K562 (cell line): ENCODE results near the gene RBMS1. TPM values are rescaled to one million over a fixed set of nuclear protein-coding genes. Genes with fewer than 3 reads are reported as not detected.

ENCODE experiments used
- ATAC-seq: fragments of 200-7000 bp; cut with Tn5 transposase; 3 replicates; pipeline ENCODE4 v1.9.1; 2020; ENCODE audit warnings: moderate library complexity
- BruUV-seq: library from RNA; stranded (reverse); fragments of 400-500 nt; replicated peaks from 2 replicates; lab custom pipeline; 2021; lab: Mats Ljungman, UMichigan
- CTCF ChIA-PET: fragments of 300-600 bp; formaldehyde crosslinking; extraction: SDS; loops from one replicate; lab custom pipeline; 2021; ENCODE audit warnings: low intra/inter-chr PET ratio; lab: Yijun Ruan, JAX
- POLR2A ChIA-PET: fragments of 300-600, 350-650 bp; sonication (Branson Sonifier 250); formaldehyde crosslinking; extraction: SDS; loops from one replicate; lab custom pipeline; 2021; ENCODE audit warnings: antibody characterized with exemption, inconsistent platforms; lab: Yijun Ruan, JAX
- DNase-seq, 4 experiments: peaks; one replicate each; pipeline versions ENCODE4 v3.0.0 to v3.0.0-alpha.2; 2011 to 2018; ENCODE audit warnings: low spot score in 3 of 4, mixed read lengths in 3 of 4; ENCODE audit errors: extremely low read depth in 1 of 4
- FAIRE-seq: peaks from 2 replicates; lab custom pipeline; 2011; peaks lifted over from hg19 to GRCh38; lab: Jason Lieb, UNC
- H2AFZ ChIP-seq: 2 replicates; pipeline ENCODE4 v1.6.0; 2011; ENCODE audit warnings: low read depth, low read length, control low read depth, inconsistent platforms
- H3K27ac ChIP-seq: fragments of 200-600 bp; 3 replicates; pipeline ENCODE4 v1.8.0; 2011; ENCODE audit warnings: low read depth, mild to moderate bottlenecking, control low read depth, inconsistent platforms, low read length, moderate library complexity, mixed read lengths; ENCODE audit errors: extremely low read depth
- H3K27me3 ChIP-seq, 2 experiments: fragments of 300-600 bp in 1 of 2; 2 replicates in 1 of 2; 3 replicates in 1 of 2; pipeline versions ENCODE4 v1.6.0 to v1.8.0; 2011; ENCODE audit warnings: inconsistent platforms in 2 of 2, low read length in 2 of 2, mild to moderate bottlenecking in 1 of 2, mixed read lengths in 1 of 2, moderate library complexity in 1 of 2; ENCODE audit not compliant: control insufficient read depth in 2 of 2, insufficient read depth in 2 of 2
- H3K36me3 ChIP-seq: fragments of 300-600 bp; 3 replicates; pipeline ENCODE4 v1.8.0; 2011; ENCODE audit warnings: mild to moderate bottlenecking, low read length, inconsistent platforms; ENCODE audit not compliant: control insufficient read depth, insufficient read depth
- H3K4me1 ChIP-seq, 2 experiments: fragments of 200-600 bp in 1 of 2; replicated peaks in 1 of 2; 2 replicates in 1 of 2; 3 replicates in 1 of 2; pipeline versions ENCODE4 v1.5.1 to v1.8.0; 2011; ENCODE audit warnings: inconsistent platforms in 2 of 2, low read length in 2 of 2, mild to moderate bottlenecking in 1 of 2, mixed read lengths in 1 of 2, moderate library complexity in 1 of 2; ENCODE audit not compliant: control insufficient read depth in 2 of 2, insufficient read depth in 2 of 2
- H3K4me2 ChIP-seq: 2 replicates; pipeline ENCODE4 v1.6.1; 2011; ENCODE audit warnings: low read length, control low read depth, inconsistent platforms, mixed read lengths; ENCODE audit not compliant: insufficient read depth
- H3K4me3 ChIP-seq: fragments of 200-600 bp; sonication (generic), shearing (Covaris generic); 2 replicates; pipeline ENCODE4 v1.5.1; 2016; ENCODE audit warnings: control low read depth, inconsistent platforms
- H3K79me2 ChIP-seq: fragments of 200-600 bp; 3 replicates; pipeline ENCODE4 v1.8.0; 2011; ENCODE audit warnings: low read length, inconsistent platforms; ENCODE audit not compliant: control insufficient read depth, insufficient read depth
- H3K9ac ChIP-seq, 2 experiments: 2 replicates each; pipeline versions ENCODE4 v1.6.0 to v1.6.1; 2011; ENCODE audit warnings: low read depth in 2 of 2, low read length in 2 of 2, control low read depth in 1 of 2, inconsistent platforms in 1 of 2, mild to moderate bottlenecking in 1 of 2, mixed read lengths in 1 of 2; ENCODE audit not compliant: insufficient read depth in 1 of 2
- H3K9me1 ChIP-seq: one replicate; pipeline ENCODE4 v1.6.0; 2011; ENCODE audit warnings: inconsistent platforms, mild to moderate bottlenecking, low read length, moderate library complexity; ENCODE audit not compliant: control insufficient read depth, insufficient read depth
- H3K9me3 ChIP-seq: replicated peaks from 2 replicates; pipeline ENCODE4 v1.5.1; 2011; ENCODE audit warnings: low read depth, low read length, inconsistent platforms; ENCODE audit not compliant: control insufficient read depth, insufficient read depth
- H4K20me1 ChIP-seq: replicated peaks from 2 replicates; pipeline ENCODE4 v1.6.1; 2011; ENCODE audit warnings: low read length, inconsistent platforms, mixed read lengths; ENCODE audit not compliant: control insufficient read depth, insufficient read depth
- NFIC ChIP-seq: fragments of 450-650 bp; IDR thresholded peaks from 2 replicates; pipeline ENCODE4 v1.6.1; 2017; ENCODE audit warnings: mild to moderate bottlenecking, inconsistent platforms
- NR3C1 ChIP-seq: sonication (generic); formaldehyde crosslinking; IDR thresholded peaks from 2 replicates; pipeline ENCODE4 v1.8.1; 2022; ENCODE audit warnings: missing genetic modification reagents
- POLR2H ChIP-seq: IDR thresholded peaks from 2 replicates; pipeline ENCODE4 v1.6.1; 2016; ENCODE audit warnings: missing genetic modification characterization, low read depth, mild to moderate bottlenecking, control low read depth, missing compliant biosample characterization, moderate library complexity
- POLR3A ChIP-seq: IDR thresholded peaks from 2 replicates; pipeline ENCODE4 v1.6.1; 2011; ENCODE audit warnings: borderline replicate concordance, mild to moderate bottlenecking, moderate library complexity; ENCODE audit not compliant: insufficient read length, insufficient read depth; ENCODE audit errors: extremely low read depth
- WGBS: fragments of 100-300 bp; shearing (Covaris generic); methylation state at CpG from one replicate; pipeline ENCODE4 v1.1.6; 2016; ENCODE audit warnings: low coverage, mixed read lengths; ENCODE audit not compliant: insufficient coverage; ENCODE audit errors: missing lambda C conversion rate; 5-methylcytosine and 5-hydroxymethylcytosine counted together
- in situ Hi-C: fragments of 300-500 bp; cut with MboI; formaldehyde crosslinking; loops from 4 replicates; pipeline ENCODE4 v1.15.0; 2018; ENCODE audit warnings: inconsistent platforms, mixed read lengths
- intact Hi-C: fragments of 100-400 bp; cut with micrococcal nuclease; formaldehyde crosslinking; loops from 2 replicates; pipeline ENCODE4 v1.14.2; 2022
- polyA plus RNA-seq, 8 experiments: library from polyadenylated mRNA; depleted of rRNA in 4 of 8; stranded (reverse) in 5 of 8; unstranded in 3 of 8; fragments of >200 nt; fragmentation: Nextera tagmentation in 2 of 8; fragmentation: Illumina TruSeq in 1 of 8; extraction: Ambion mirVana in 2 of 8; extraction: Trizol in 1 of 8; gene quantifications; 2 replicates each; pipeline versions ENCODE4 v1.2.1 to v1.2.3, GENCODE V29; 2011 to 2014; ENCODE audit warnings: inconsistent platforms in 1 of 8, missing spikeins in 1 of 8
- total RNA-seq, 7 experiments: library from RNA; depleted of rRNA in 6 of 7; stranded (reverse); fragments of >200 nt in 6 of 7; fragmentation: Illumina TruSeq in 2 of 7; extraction: Trizol in 2 of 7; gene quantifications; 2 replicates each; pipeline versions ENCODE4 v1.2.1 to v1.2.3, GENCODE V29; 2011 to 2021; ENCODE audit warnings: low replicate concordance in 1 of 7
- TF ChIP-seq, protein P1 (sequence below): fragments of 450-650 bp; IDR thresholded peaks from 2 replicates; pipeline ENCODE4 v1.6.1; 2018; ENCODE audit warnings: mild to moderate bottlenecking, low read depth; ENCODE audit not compliant: partially characterized antibody

RBMS1 gene
- total and polyA plus RNA-seq, 9 of the 15 experiments (the other 6 are each of a cell fraction or from before 2014, with no cell fraction given) = 0.04 to 0.31 (median 0.09) TPM; not detected in 6

DNA sequence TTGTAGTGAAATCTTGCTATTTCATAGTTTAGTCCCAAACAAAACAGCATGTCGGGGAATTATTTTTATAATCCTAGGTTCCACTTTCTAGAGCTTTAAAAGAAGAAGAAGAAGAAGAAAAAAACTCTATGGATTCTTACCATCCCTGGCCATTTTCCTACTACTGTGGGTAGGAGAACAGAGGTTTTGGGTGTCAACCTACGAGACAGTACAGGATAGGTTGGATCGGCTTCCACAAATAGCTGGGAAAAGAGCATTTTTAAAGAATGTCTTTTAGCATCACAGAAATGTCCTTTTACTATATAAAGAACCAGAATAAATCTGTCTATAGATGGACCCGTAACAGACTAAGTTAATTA lies 65.2 kb downstream of the RBMS1 start:
- H3K9me3 ChIP-seq = no peaks in the 10 kb centered on the region
- in situ Hi-C loops (no loop called here), intact Hi-C loops (loop anchor here (2.0 to 5.0 kb wide), 2 partner anchors 544 to 564 kb away; no protein-coding TSS in a partner anchor)
- no peaks in the 10 kb centered on the region for H3K9me1 ChIP-seq
- TF ChIP-seq NR3C1 (CRISPR knock-in tag) = no peak
- no peak for TF ChIP-seq POLR2H (tag)
- no peak for TF ChIP-seq POLR3A
- no peak for TF ChIP-seq NFIC
- TF ChIP-seq, protein P1, sequence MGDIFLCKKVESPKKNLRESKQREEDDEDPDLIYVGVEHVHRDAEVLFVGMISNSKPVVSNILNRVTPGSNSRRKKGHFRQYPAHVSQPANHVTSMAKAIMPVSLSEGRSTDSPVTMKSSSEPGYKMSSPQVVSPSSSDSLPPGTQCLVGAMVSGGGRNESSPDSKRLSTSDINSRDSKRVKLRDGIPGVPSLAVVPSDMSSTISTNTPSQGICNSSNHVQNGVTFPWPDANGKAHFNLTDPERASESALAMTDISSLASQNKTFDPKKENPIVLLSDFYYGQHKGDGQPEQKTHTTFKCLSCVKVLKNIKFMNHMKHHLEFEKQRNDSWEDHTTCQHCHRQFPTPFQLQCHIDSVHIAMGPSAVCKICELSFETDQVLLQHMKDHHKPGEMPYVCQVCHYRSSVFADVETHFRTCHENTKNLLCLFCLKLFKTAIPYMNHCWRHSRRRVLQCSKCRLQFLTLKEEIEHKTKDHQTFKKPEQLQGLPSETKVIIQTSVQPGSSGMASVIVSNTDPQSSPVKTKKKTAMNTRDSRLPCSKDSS = no peak
- ChIA-PET CTCF (no interaction called here), POLR2A (no interaction called here)
- no TSS peak for BruUV-seq
- ATAC-seq (no peak), DNase-seq (no peak), FAIRE-seq (no peak)
- no peak overlapping the region for H3K4me3 ChIP-seq
- H3K4me2 ChIP-seq = no peak overlapping the region
- H3K36me3 ChIP-seq = no peaks in the 10 kb centered on the region
- under 1% methylated on average over 4 of the region's 4 CpGs for WGBS
- no peaks in the 10 kb centered on the region for H3K79me2 ChIP-seq
- no peak overlapping the region for H2AFZ ChIP-seq
- H3K27me3 ChIP-seq = no peaks in the 10 kb centered on the region
- H3K4me1 ChIP-seq = no peaks in the 10 kb centered on the region
- no peak overlapping the region for H3K27ac ChIP-seq
- no peaks in the 10 kb centered on the region for H4K20me1 ChIP-seq
- no peak overlapping the region for H3K9ac ChIP-seq
